ENCODE data around the gene GAS7. TPM values are rescaled to one million over a fixed set of nuclear protein-coding genes. Genes with fewer than 3 reads are reported as not detected.

The GAS7 gene
- total and polyA plus RNA-seq, 10 of the 15 experiments (the other 5 are each of a cell fraction or from before 2014, with no cell fraction given): 2.3 to 53.4 (median 24.0) TPM

DNA sequence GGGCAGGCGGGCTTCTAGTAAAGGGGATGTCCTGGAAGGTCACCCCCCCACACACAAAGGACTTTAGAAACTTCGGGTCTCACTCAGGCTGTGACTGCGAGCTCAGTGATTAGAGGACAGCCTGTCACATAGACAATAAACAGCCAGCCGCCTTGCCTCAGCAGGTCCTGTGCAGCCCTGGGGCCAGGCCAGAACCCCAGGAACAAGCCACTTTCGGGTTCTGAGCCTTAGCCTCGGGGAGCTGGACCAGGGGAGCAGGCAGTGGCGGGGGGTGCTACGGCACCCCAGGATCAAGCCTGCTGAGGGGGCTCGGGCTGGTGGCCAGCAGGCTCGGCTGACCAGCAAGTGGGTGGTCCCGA, 1.1 kb downstream of the GAS7 start (continued):
- TF ChIP-seq, protein P1, sequence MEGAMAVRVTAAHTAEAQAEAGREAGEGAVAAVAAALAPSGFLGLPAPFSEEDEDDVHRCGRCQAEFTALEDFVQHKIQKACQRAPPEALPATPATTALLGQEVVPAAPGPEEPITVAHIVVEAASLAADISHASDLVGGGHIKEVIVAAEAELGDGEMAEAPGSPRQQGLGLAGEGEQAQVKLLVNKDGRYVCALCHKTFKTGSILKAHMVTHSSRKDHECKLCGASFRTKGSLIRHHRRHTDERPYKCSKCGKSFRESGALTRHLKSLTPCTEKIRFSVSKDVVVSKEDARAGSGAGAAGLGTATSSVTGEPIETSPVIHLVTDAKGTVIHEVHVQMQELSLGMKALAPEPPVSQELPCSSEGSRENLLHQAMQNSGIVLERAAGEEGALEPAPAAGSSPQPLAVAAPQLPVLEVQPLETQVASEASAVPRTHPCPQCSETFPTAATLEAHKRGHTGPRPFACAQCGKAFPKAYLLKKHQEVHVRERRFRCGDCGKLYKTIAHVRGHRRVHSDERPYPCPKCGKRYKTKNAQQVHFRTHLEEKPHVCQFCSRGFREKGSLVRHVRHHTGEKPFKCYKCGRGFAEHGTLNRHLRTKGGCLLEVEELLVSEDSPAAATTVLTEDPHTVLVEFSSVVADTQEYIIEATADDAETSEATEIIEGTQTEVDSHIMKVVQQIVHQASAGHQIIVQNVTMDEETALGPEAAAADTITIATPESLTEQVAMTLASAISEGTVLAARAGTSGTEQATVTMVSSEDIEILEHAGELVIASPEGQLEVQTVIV (IDR thresholded peaks at IDR 0.05; ENCODE audit: borderline replicate concordance, partially characterized antibody): no peak
- TF ChIP-seq, protein P2, sequence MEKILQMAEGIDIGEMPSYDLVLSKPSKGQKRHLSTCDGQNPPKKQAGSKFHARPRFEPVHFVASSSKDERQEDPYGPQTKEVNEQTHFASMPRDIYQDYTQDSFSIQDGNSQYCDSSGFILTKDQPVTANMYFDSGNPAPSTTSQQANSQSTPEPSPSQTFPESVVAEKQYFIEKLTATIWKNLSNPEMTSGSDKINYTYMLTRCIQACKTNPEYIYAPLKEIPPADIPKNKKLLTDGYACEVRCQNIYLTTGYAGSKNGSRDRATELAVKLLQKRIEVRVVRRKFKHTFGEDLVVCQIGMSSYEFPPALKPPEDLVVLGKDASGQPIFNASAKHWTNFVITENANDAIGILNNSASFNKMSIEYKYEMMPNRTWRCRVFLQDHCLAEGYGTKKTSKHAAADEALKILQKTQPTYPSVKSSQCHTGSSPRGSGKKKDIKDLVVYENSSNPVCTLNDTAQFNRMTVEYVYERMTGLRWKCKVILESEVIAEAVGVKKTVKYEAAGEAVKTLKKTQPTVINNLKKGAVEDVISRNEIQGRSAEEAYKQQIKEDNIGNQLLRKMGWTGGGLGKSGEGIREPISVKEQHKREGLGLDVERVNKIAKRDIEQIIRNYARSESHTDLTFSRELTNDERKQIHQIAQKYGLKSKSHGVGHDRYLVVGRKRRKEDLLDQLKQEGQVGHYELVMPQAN (conservative IDR thresholded peaks at IDR 0.05): no peak
- TF ChIP-seq EGR1 (IDR thresholded peaks at IDR 0.05; ENCODE audit: borderline replicate concordance in 1 of 2, low read depth in 2 of 2, low read length in 2 of 2): no peak
- TF ChIP-seq CHD2 (IDR thresholded peaks at IDR 0.05; ENCODE audit: borderline replicate concordance, low read depth, low read length): no peak
- TF ChIP-seq JUND (IDR thresholded peaks at IDR 0.05; ENCODE audit: low read depth, low read length): no peak

DNA sequence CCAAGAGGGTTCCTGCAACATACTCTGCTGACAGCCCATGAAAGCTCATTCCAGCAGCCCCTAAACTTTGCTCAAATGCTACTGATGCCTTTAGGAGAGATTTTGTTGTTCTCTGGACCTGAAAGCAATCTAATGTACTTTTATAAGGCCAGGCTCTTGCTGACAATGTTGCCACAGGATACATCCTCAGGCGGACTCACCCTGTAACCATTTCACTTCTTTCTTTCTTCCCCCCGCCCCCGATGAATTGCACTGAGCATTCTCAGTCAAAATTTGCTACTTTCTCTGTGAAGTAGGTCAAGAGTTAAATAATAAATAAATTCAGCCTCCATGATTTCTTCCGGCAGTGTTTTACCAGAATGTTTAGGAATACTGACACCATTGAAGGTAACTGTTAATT, 1.5 kb downstream of the GAS7 start:
- BruUV-seq (replicated peaks): no TSS peak
- Histone ChIP-seq H3K27ac (ENCODE audit: control insufficient read depth, insufficient read depth) (no peak overlapping the region), H2AFZ (ENCODE audit: control insufficient read depth, low read depth, low read length) (no peak overlapping the region), H3K9me3 (replicated peaks; ENCODE audit: control insufficient read depth, insufficient read depth, low read length) (peaks cover 2% of the 10 kb centered on the region; the same call in 1 of the 3 replicates), H3K79me2 (ENCODE audit: control insufficient read depth, insufficient read depth, low read length) (no peaks in the 10 kb centered on the region), H3K4me1 (ENCODE audit: control insufficient read depth, insufficient read depth, low read length) (peaks cover 4% of the 10 kb centered on the region; the same call in 1 of the 2 replicates), H4K20me1 (ENCODE audit: control insufficient read depth, insufficient read depth) (no peaks in the 10 kb centered on the region), H3K27me3 (replicated peaks in 1 of 2; ENCODE audit: control insufficient read depth in 2 of 2, insufficient read depth in 2 of 2, low read length in 1 of 2) (no peaks in the 10 kb centered on the region; a peak in 2 of 4 replicates), H3K4me2 (ENCODE audit: control insufficient read depth, insufficient read depth) (no peak overlapping the region), H3K4me3 (no peak overlapping the region), H3K9ac (ENCODE audit: control insufficient read depth, insufficient read depth, low read length) (no peak overlapping the region), H3K36me3 (ENCODE audit: control insufficient read depth in 2 of 2, insufficient read depth in 2 of 2, low read length in 1 of 2) (no peaks in the 10 kb centered on the region)
- RAD21 ChIA-PET (ENCODE audit: unreplicated experiment): no interaction called here
- SMC1A ChIA-PET (ENCODE audit: uncharacterized antibody, unreplicated experiment): no interaction called here
- in situ Hi-C loops (cut with MboI): no loop called here
- FAIRE-seq: no peak
- intact Hi-C loops (cut with micrococcal nuclease; ENCODE audit: unreplicated experiment): no loop called here
- POLR2A ChIA-PET: no interaction called here
- WGBS (ENCODE audit: insufficient coverage, insufficient replicate concordance, low lambda C conversion rate, missing lambda C conversion rate): 76% methylated on average over 4 of the region's 4 CpGs
- no peak for DNase-seq (ENCODE audit: low read depth, low spot score)
- no peak for ATAC-seq
- CTCF ChIA-PET: no interaction called here
- TF ChIP-seq, protein P3, sequence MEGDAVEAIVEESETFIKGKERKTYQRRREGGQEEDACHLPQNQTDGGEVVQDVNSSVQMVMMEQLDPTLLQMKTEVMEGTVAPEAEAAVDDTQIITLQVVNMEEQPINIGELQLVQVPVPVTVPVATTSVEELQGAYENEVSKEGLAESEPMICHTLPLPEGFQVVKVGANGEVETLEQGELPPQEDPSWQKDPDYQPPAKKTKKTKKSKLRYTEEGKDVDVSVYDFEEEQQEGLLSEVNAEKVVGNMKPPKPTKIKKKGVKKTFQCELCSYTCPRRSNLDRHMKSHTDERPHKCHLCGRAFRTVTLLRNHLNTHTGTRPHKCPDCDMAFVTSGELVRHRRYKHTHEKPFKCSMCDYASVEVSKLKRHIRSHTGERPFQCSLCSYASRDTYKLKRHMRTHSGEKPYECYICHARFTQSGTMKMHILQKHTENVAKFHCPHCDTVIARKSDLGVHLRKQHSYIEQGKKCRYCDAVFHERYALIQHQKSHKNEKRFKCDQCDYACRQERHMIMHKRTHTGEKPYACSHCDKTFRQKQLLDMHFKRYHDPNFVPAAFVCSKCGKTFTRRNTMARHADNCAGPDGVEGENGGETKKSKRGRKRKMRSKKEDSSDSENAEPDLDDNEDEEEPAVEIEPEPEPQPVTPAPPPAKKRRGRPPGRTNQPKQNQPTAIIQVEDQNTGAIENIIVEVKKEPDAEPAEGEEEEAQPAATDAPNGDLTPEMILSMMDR (IDR thresholded peaks at IDR 0.05 in 2 of 3, conservative IDR thresholded peaks at IDR 0.05 in 1 of 3; ENCODE audit: control insufficient read depth in 2 of 3, extremely low read depth in 1 of 3, insufficient read depth in 1 of 3, low read depth in 3 of 3, low read length in 3 of 3): no peak
- TF ChIP-seq RELA (IDR thresholded peaks at IDR 0.05; ENCODE audit: borderline replicate concordance, partially characterized antibody) (no peak), NFIC (IDR thresholded peaks at IDR 0.05; ENCODE audit: low read depth, low read length) (no peak), ETV6 (conservative IDR thresholded peaks at IDR 0.05 in 1 of 2, IDR thresholded peaks at IDR 0.05 in 1 of 2; ENCODE audit: borderline replicate concordance in 1 of 2, low read depth in 1 of 2) (no peak), SRF (IDR thresholded peaks at IDR 0.05; ENCODE audit: low read depth in 2 of 2, low read length in 2 of 2) (no peak), JUND (IDR thresholded peaks at IDR 0.05; ENCODE audit: low read depth, low read length) (no peak), CBX5 (IDR thresholded peaks at IDR 0.05; ENCODE audit: low read depth) (no peak), FOXM1 (IDR thresholded peaks at IDR 0.05; ENCODE audit: low read depth, low read length) (no peak), ZSCAN29 (IDR thresholded peaks at IDR 0.05) (no peak), ESRRA (IDR thresholded peaks at IDR 0.05; ENCODE audit: low read length) (no peak)
